Neutrophil (primary cell): ENCODE results near the gene CREBL2.
"Not testable (repeated sequence)": the region's sequence is repeated elsewhere in the genome, so short reads cannot be mapped to it uniquely, and the experiment has no call there.

Experiments used
- H3K27ac ChIP-seq: fragments of 200-600 bp; sonication (generic); 2 replicates; pipeline ENCODE4 v1.5.1; 2016; ENCODE audit warnings: mild to moderate bottlenecking, moderate library complexity
- H3K27me3 ChIP-seq: fragments of 200-600 bp; sonication (generic); 2 replicates; pipeline ENCODE4 v1.6.0; 2016; ENCODE audit warnings: mild to moderate bottlenecking
- H3K36me3 ChIP-seq: fragments of 200-600 bp; sonication (generic); 2 replicates; pipeline ENCODE4 v1.5.1; 2017
- H3K4me1 ChIP-seq, 2 experiments: fragments of 200-600 bp in 1 of 2; sonication (generic) in 1 of 2; 1 replicate in 1 of 2; 2 replicates in 1 of 2; pipeline versions ENCODE4 v1.5.1 to v1.6.1; 2013 to 2016; ENCODE audit warnings: low read depth in 1 of 2, low read length in 1 of 2, mild to moderate bottlenecking in 1 of 2, moderate library complexity in 1 of 2; ENCODE audit not compliant: control insufficient read depth in 1 of 2, insufficient read depth in 1 of 2
- H3K4me3 ChIP-seq, 2 experiments: fragments of 200-600 bp in 1 of 2; sonication (generic) in 1 of 2; 1 replicate in 1 of 2; 2 replicates in 1 of 2; pipeline ENCODE4 v1.5.1; 2013 to 2016; ENCODE audit warnings: low read depth in 1 of 2, low read length in 1 of 2, mild to moderate bottlenecking in 1 of 2, moderate library complexity in 1 of 2
- H3K9me3 ChIP-seq: fragments of 200-600 bp; sonication (generic); 2 replicates; pipeline ENCODE4 v1.5.1; 2016
- TF ChIP-seq, protein P1 (sequence below): fragments of 200-600 bp; sonication (generic); IDR thresholded peaks from 2 replicates; pipeline ENCODE4 v1.5.1; 2016; ENCODE audit warnings: antibody characterized with exemption

Gene CREBL2

DNA sequence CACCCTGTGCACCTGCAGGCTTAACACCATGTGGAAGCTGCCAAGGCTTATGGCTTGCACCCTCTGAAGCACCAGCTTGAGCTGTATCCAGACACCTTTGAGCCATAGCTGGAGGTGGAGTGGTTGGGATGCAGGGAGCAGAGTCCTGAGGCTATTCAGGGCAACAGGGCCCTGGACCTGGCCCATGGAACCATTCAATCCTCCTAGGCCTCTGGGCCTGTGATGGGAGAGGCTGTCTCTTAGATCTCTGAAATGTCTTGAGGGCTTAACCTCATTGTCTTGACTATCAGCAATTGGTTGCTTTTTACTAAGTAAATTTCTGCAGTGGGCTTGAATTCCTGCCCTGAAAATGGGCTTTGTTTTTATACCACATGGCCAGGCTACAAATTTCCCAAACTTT lies 36.6 kb downstream of the CREBL2 start:
- H3K36me3 ChIP-seq: peaks cover 7% of the 10 kb centered on the region
- TF ChIP-seq, protein P1, sequence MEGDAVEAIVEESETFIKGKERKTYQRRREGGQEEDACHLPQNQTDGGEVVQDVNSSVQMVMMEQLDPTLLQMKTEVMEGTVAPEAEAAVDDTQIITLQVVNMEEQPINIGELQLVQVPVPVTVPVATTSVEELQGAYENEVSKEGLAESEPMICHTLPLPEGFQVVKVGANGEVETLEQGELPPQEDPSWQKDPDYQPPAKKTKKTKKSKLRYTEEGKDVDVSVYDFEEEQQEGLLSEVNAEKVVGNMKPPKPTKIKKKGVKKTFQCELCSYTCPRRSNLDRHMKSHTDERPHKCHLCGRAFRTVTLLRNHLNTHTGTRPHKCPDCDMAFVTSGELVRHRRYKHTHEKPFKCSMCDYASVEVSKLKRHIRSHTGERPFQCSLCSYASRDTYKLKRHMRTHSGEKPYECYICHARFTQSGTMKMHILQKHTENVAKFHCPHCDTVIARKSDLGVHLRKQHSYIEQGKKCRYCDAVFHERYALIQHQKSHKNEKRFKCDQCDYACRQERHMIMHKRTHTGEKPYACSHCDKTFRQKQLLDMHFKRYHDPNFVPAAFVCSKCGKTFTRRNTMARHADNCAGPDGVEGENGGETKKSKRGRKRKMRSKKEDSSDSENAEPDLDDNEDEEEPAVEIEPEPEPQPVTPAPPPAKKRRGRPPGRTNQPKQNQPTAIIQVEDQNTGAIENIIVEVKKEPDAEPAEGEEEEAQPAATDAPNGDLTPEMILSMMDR: no peak
- H3K9me3 ChIP-seq: peaks cover 12% of the 10 kb centered on the region
- no peak overlapping the region for H3K4me3 ChIP-seq
- H3K27ac ChIP-seq: no peak overlapping the region
- no peaks in the 10 kb centered on the region for H3K27me3 ChIP-seq
- H3K4me1 ChIP-seq: no peaks in the 10 kb centered on the region

DNA sequence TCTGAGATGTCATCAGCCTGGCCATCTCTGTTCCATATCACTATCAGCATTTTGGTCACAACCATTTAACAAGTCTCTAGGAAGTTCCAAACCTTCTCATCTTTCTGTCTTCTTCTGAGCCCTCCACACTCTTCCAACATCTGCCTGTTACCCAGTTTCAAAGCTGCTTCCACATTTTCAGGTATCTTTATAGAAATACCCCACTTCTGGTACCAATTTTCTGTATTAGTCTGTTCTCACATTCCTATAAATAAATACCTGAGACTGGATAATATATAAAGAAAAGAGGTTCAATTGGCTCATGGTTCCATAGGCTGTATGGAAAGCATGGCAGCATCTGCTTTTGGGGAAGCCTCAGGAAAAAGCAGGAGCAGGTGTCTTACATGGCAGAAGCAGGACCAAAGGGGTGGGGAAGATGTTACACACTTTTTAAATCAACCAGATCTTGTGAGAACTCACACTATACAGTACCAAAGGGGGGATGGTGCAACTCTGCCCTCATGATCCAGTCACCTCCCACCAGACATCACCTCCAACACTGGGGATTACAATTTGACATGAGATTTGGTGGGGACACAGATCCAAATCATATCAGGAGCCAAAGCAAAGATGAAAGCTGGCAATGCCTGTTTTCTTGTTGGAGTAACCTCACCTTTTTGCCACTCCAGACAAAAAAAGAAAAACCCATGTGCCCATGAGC lies 37.4 kb downstream of the CREBL2 start:
- TF ChIP-seq, protein P1: no peak
- Histone ChIP-seq H3K27ac (no peak overlapping the region), H3K36me3 (no peaks in the 10 kb centered on the region), H3K4me3 (no peak overlapping the region), H3K4me1 (no peaks in the 10 kb centered on the region), H3K27me3 (no peaks in the 10 kb centered on the region), H3K9me3 (peaks cover 12% of the 10 kb centered on the region)

DNA sequence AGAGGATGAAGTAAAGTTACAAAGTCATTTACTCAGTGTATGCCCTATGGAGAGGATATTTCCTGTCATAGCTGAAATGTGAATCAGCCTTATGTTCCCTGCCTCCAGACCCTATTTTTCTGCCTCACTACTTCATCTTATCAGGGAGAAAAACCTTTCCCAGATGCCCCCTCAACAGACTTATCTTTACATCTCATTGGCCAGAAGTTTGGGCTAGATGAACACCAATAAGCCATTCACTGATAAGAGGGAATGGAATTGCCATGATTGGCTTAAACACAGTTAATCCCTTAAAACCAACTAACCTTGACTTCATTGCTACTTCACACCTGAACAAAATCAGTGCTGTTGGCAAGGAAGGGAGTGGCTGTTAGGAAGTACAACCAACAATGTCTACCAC lies 40.1 kb downstream of the CREBL2 start:
- Histone ChIP-seq H3K4me1 (peaks cover 4 to 7% of the 10 kb centered on the region in 2 experiments), H3K9me3 (peaks cover 12% of the 10 kb centered on the region), H3K27ac (no peak overlapping the region), H3K4me3 (no peak overlapping the region), H3K36me3 (no peaks in the 10 kb centered on the region), H3K27me3 (no peaks in the 10 kb centered on the region)
- TF ChIP-seq, protein P1: no peak

DNA sequence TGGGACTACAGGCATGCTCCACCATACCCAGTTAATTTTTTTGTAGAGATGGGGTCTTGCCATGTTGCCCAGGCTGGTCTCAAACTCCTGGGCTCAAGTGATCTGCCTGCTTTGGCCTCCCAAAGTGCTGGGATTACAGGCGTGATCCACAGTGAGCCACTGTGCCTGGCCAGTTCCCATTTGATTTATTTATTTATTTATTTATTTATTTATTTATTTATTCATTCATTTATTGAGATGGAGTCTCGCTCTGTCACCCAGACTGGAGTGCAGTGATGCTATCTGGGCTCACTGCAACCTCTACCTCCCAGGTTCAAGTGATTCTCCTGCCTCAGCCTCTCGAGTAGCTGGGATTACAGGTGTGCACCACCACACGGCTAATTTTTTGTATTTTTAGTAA lies 41.0 kb downstream of the CREBL2 start:
- not testable (repeated sequence) for H3K4me1 ChIP-seq, H3K27me3 ChIP-seq, H3K27ac ChIP-seq, H3K36me3 ChIP-seq, H3K4me3 ChIP-seq
- H3K9me3 ChIP-seq: peaks cover 12% of the 10 kb centered on the region

DNA sequence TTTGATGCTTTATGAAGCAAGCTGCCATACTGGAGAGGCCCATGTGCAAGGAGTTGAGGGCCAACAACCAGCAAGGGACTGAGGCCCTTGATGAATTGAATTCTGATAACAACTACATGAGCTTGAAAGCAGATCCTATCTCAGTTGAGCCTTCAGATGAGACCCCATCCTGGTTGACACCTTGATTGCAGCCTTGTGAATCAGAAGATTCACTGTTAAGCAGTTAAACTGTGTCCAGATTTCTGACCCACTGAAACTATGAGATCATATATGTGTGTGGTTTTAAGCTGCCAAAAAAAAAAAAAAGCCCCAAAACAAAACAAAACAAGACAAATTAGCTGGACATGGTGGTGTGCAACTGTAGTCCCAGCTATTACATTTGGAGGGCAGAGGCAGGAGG lies 42.2 kb downstream of the CREBL2 start:
- Histone ChIP-seq H3K36me3 (no peaks in the 10 kb centered on the region), H3K4me3 (no peak overlapping the region), H3K27me3 (no peaks in the 10 kb centered on the region), H3K4me1 (peaks cover 4 to 7% of the 10 kb centered on the region in 2 experiments), H3K9me3 (peaks cover 4% of the 10 kb centered on the region), H3K27ac (no peak overlapping the region)
- TF ChIP-seq, protein P1: no peak

DNA sequence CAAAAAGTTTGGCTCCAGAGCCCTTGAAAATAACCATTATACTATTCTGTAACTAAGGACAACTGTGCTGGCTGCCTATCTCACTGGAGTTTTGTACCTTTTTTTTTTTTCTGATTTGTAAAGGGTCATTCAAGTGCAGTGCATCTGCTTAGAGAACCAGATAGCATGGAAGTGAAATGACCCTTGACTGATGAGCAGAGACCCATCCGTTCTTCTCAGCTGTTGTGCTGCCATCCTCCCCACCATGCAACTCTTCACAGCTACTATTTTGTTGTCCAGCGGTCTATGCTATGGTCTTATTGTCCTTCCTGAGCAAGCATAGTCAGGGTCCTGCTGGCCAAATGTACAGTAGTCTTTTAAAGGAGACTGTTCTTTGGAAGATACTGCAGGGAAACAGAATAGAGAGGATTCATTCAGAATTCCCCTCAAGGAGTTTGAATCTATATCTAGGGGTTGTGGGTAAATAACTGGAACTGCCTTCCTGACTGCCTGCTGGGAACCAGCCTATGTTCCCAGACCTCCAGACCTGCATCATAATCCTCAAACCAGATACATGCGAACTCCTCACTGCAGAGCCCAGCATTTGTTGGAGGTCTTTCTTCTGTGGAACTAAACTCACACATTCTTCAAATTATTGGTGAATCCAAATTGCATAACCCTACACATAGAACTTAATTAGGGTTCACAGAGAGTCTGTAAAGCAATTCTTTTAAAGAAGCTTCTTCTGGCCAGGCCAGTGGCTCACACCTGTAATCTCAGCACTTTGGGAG lies 43.2 kb downstream of the CREBL2 start:
- TF ChIP-seq, protein P1: no peak
- H3K27ac ChIP-seq: no peak overlapping the region

More for the DNA sequence above, 43.2 kb downstream of the CREBL2 start:
- H3K4me1 ChIP-seq: peaks cover 4 to 7% of the 10 kb centered on the region in 2 experiments
- no peaks in the 10 kb centered on the region for H3K36me3 ChIP-seq
- no peaks in the 10 kb centered on the region for H3K9me3 ChIP-seq
- H3K27me3 ChIP-seq: no peaks in the 10 kb centered on the region
- no peak overlapping the region for H3K4me3 ChIP-seq
